NB4 (cell line): Measurements from ENCODE around the gene OSCAR.

Experiments
- TF ChIP-seq, protein P1 (sequence below): IDR thresholded peaks from one replicate; pipeline ENCODE4 v1.5.1; 2012; ENCODE audit warnings: low read depth, low read length
- TF ChIP-seq, protein P2 (sequence below): IDR thresholded peaks from 2 replicates; pipeline ENCODE4 v1.6.1; 2011; ENCODE audit warnings: low read depth, low read length

DNA sequence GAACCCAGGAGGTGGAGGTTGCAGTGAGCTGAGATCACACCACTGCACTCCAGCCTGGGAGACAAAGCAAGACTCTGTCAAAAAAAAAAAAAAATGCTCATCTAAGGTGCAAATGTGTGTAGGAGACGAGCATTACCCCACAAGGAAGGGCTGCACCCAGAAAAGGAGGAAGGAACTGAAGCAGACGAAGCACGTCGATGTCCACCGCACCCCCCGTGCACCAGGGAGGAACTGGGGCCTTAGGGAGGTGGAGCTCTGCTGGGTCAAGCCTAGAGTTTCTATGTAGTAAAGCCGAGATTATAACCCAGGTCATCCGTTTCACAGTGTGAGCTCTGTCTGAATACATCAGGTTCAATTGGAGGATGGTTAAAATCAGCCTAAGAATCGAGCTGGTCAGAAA, 38.0 kb downstream of the OSCAR start:
- TF ChIP-seq, protein P1, sequence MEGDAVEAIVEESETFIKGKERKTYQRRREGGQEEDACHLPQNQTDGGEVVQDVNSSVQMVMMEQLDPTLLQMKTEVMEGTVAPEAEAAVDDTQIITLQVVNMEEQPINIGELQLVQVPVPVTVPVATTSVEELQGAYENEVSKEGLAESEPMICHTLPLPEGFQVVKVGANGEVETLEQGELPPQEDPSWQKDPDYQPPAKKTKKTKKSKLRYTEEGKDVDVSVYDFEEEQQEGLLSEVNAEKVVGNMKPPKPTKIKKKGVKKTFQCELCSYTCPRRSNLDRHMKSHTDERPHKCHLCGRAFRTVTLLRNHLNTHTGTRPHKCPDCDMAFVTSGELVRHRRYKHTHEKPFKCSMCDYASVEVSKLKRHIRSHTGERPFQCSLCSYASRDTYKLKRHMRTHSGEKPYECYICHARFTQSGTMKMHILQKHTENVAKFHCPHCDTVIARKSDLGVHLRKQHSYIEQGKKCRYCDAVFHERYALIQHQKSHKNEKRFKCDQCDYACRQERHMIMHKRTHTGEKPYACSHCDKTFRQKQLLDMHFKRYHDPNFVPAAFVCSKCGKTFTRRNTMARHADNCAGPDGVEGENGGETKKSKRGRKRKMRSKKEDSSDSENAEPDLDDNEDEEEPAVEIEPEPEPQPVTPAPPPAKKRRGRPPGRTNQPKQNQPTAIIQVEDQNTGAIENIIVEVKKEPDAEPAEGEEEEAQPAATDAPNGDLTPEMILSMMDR: no peak
- TF ChIP-seq, protein P2, sequence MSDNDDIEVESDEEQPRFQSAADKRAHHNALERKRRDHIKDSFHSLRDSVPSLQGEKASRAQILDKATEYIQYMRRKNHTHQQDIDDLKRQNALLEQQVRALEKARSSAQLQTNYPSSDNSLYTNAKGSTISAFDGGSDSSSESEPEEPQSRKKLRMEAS: no peak
